Ishikawa (cell line): ENCODE data around the gene FBXO21.

ENCODE experiments used
- EGR1 ChIP-seq: IDR thresholded peaks from 2 replicates; pipeline ENCODE4 v1.6.1; 2012
- EP300 ChIP-seq: IDR thresholded peaks from 2 replicates; pipeline ENCODE4 v1.6.1; 2012; ENCODE audit warnings: borderline replicate concordance
- FOXM1 ChIP-seq: IDR thresholded peaks from 2 replicates; pipeline ENCODE4 v1.6.1; 2012; ENCODE audit warnings: low read depth, borderline replicate concordance
- MAX ChIP-seq: IDR thresholded peaks from 2 replicates; pipeline ENCODE4 v1.6.1; 2012
- REST ChIP-seq: IDR thresholded peaks from 2 replicates; pipeline ENCODE4 v1.6.1; 2012; ENCODE audit warnings: low read depth, mild to moderate bottlenecking
- TCF12 ChIP-seq: IDR thresholded peaks from 2 replicates; pipeline ENCODE4 v1.6.1; 2012; ENCODE audit warnings: low read depth

- no peak for TF ChIP-seq TCF12
- TF ChIP-seq MAX: no peak
- TF ChIP-seq EP300: no peak
- TF ChIP-seq EGR1: no peak
- no peak for TF ChIP-seq FOXM1
- no peak for TF ChIP-seq REST
These were observed 96.2 kb downstream of the FBXO21 start for GRCh38 chr12:117093918-117094630.
